SK-N-SH (cell line): ENCODE results near the gene PAF1. TPM values are rescaled to one million over a fixed set of nuclear protein-coding genes. Genes with fewer than 3 reads are reported as not detected.
A peak's percentile ranks its signal among the peaks of the same experiment; 100 is the strongest.

Experiments used
- CTCF ChIA-PET: fragments of 300-600, 350-600 bp; formaldehyde crosslinking; extraction: SDS; loops from one replicate; lab custom pipeline; 2021; lab: Yijun Ruan, JAX
- POLR2A ChIA-PET: fragments of 350-600 bp; sonication (Branson Sonifier 250); formaldehyde crosslinking; extraction: SDS; loops from one replicate; lab custom pipeline; 2020; ENCODE audit warnings: antibody characterized with exemption, inconsistent platforms; lab: Yijun Ruan, JAX
- DNase-seq: peaks from one replicate; pipeline ENCODE4 v3.0.0; 2012
- H2AFZ ChIP-seq: fragments of 200-600 bp; sonication (generic); 2 replicates; pipeline ENCODE4 v1.8.1; 2016; ENCODE audit warnings: antibody characterized with exemption, mild to moderate bottlenecking, low read depth
- H3F3A ChIP-seq: fragments of 200-600 bp; sonication (generic); replicated peaks from 2 replicates; pipeline ENCODE3; 2016; ENCODE audit warnings: antibody characterized with exemption, mild to moderate bottlenecking; ENCODE audit not compliant: insufficient read depth
- H3K27ac ChIP-seq, 2 experiments: fragments of 200-500 bp in 1 of 2; fragments of 200-600 bp in 1 of 2; sonication (Bioruptor generic) in 1 of 2; sonication (generic), shearing (Covaris generic) in 1 of 2; 2 replicates each; pipeline versions ENCODE4 v1.5.1 to v1.6.1; 2014 to 2016; ENCODE audit warnings: low read depth in 2 of 2, inconsistent platforms in 1 of 2, low read length in 1 of 2, mild to moderate bottlenecking in 1 of 2, mixed read lengths in 1 of 2
- H3K27me3 ChIP-seq: fragments of 200-600 bp; sonication (generic), shearing (Covaris generic); 2 replicates; pipeline ENCODE4 v1.6.1; 2016; ENCODE audit warnings: mixed run types; ENCODE audit not compliant: insufficient read depth
- H3K36me3 ChIP-seq, 2 experiments: fragments of 200-500 bp in 1 of 2; fragments of 200-600 bp in 1 of 2; sonication (Bioruptor generic) in 1 of 2; sonication (generic) in 1 of 2; replicated peaks in 1 of 2; 2 replicates each; pipeline versions ENCODE3 to v1.5.1; 2014 to 2016; ENCODE audit warnings: low read length in 1 of 2, mild to moderate bottlenecking in 1 of 2; ENCODE audit not compliant: insufficient read depth in 2 of 2, control insufficient read depth in 1 of 2
- H3K4me1 ChIP-seq, 2 experiments: fragments of 200-500 bp in 1 of 2; fragments of 200-600 bp in 1 of 2; sonication (Bioruptor generic) in 1 of 2; sonication (generic), shearing (Covaris generic) in 1 of 2; 2 replicates each; pipeline versions ENCODE4 v1.5.1 to v1.6.1; 2014 to 2016; ENCODE audit warnings: low read depth in 1 of 2, low read length in 1 of 2, mixed run types in 1 of 2; ENCODE audit not compliant: insufficient read depth in 2 of 2, control insufficient read depth in 1 of 2
- H3K4me2 ChIP-seq: fragments of 200-600 bp; sonication (generic), shearing (Covaris generic); 2 replicates; pipeline ENCODE4 v1.6.1; 2017; ENCODE audit warnings: mixed run types
- H3K4me3 ChIP-seq, 2 experiments: fragments of 200-500 bp in 1 of 2; fragments of 200-600 bp in 1 of 2; sonication (Bioruptor generic) in 1 of 2; sonication (generic), shearing (Covaris generic) in 1 of 2; 2 replicates each; pipeline versions ENCODE4 v1.5.1 to v1.8.1; 2014 to 2016; ENCODE audit warnings: low read depth in 2 of 2, inconsistent platforms in 1 of 2, low read length in 1 of 2, mild to moderate bottlenecking in 1 of 2, mixed read lengths in 1 of 2, moderate library complexity in 1 of 2
- H3K79me2 ChIP-seq: fragments of 200-600 bp; sonication (generic); 2 replicates; pipeline ENCODE4 v1.8.1; 2017; ENCODE audit warnings: mild to moderate bottlenecking; ENCODE audit not compliant: insufficient read depth
- H3K9ac ChIP-seq: fragments of 200-600 bp; sonication (generic); 2 replicates; pipeline ENCODE4 v1.6.1; 2017; ENCODE audit warnings: mixed run types
- H3K9me2 ChIP-seq: fragments of 200-600 bp; sonication (generic); 2 replicates; pipeline ENCODE4 v1.6.1; 2017; ENCODE audit warnings: mixed run types
- H3K9me3 ChIP-seq: fragments of 200-600 bp; sonication (generic); 2 replicates; pipeline ENCODE4 v1.6.1; 2017; ENCODE audit warnings: mixed run types, mild to moderate bottlenecking, moderate library complexity
- H4K20me1 ChIP-seq: fragments of 200-600 bp; sonication (generic); 2 replicates; pipeline ENCODE4 v1.6.1; 2017; ENCODE audit warnings: mild to moderate bottlenecking, mixed run types; ENCODE audit not compliant: insufficient read depth
- CHD2 ChIP-seq: fragments of 150-350 bp; IDR thresholded peaks from 2 replicates; pipeline ENCODE4 v1.6.1; 2018; ENCODE audit warnings: low read length; ENCODE audit not compliant: partially characterized antibody
- ELF1 ChIP-seq: IDR thresholded peaks from 2 replicates; pipeline ENCODE4 v1.4.0; 2012
- EP300 ChIP-seq, 2 experiments: IDR thresholded peaks; 2 replicates each; pipeline versions ENCODE4 v1.4.0 to v1.6.1; 2012; ENCODE audit warnings: borderline replicate concordance in 1 of 2, low read depth in 1 of 2, low read length in 1 of 2
- EZH2phosphoT487 ChIP-seq: fragments of 200-600 bp; sonication (generic); IDR thresholded peaks from 2 replicates; pipeline ENCODE4 v1.6.1; 2017; ENCODE audit warnings: low read depth, mixed run types, mild to moderate bottlenecking, antibody characterized with exemption, moderate library complexity, borderline replicate concordance
- FOSL2 ChIP-seq: IDR thresholded peaks from 2 replicates; pipeline ENCODE4 v1.4.0; 2012; ENCODE audit warnings: low read depth, mild to moderate bottlenecking, moderate library complexity, borderline replicate concordance
- FOXJ3 ChIP-seq: sonication (generic); formaldehyde crosslinking; IDR thresholded peaks from 2 replicates; pipeline ENCODE4 v1.5.1; 2020; ENCODE audit warnings: mild to moderate bottlenecking, missing genetic modification reagents
- FOXM1 ChIP-seq: IDR thresholded peaks from 2 replicates; pipeline ENCODE4 v1.4.0; 2012; ENCODE audit warnings: low read depth, mild to moderate bottlenecking
- GATA2 ChIP-seq: sonication (generic); formaldehyde crosslinking; IDR thresholded peaks from 2 replicates; pipeline ENCODE4 v1.5.0; 2020; ENCODE audit warnings: mild to moderate bottlenecking, missing genetic modification reagents
- JUND ChIP-seq: IDR thresholded peaks from 2 replicates; pipeline ENCODE4 v1.4.0; 2012
- MEF2A ChIP-seq: IDR thresholded peaks from 2 replicates; pipeline ENCODE4 v1.4.0; 2012; ENCODE audit warnings: low read depth, borderline replicate concordance
- MXI1 ChIP-seq: IDR thresholded peaks from 2 replicates; pipeline ENCODE4 v1.6.1; 2012; ENCODE audit warnings: mild to moderate bottlenecking, low read depth, low read length, improper control_type of control experiment
- NFIC ChIP-seq: IDR thresholded peaks from 2 replicates; pipeline ENCODE4 v1.4.0; 2012; ENCODE audit warnings: borderline replicate concordance
- RCOR1 ChIP-seq: fragments of 150-350 bp; IDR thresholded peaks from 2 replicates; pipeline ENCODE4 v1.6.1; 2017; ENCODE audit warnings: antibody characterized with exemption, low read length
- RFX5 ChIP-seq: IDR thresholded peaks from 2 replicates; pipeline ENCODE4 v1.6.1; 2012; ENCODE audit warnings: mild to moderate bottlenecking, improper control_type of control experiment, low read length
- RXRA ChIP-seq: IDR thresholded peaks from 2 replicates; pipeline ENCODE4 v1.4.0; 2012; ENCODE audit warnings: low read depth, mild to moderate bottlenecking, borderline replicate concordance
- SIN3A ChIP-seq: IDR thresholded peaks from 2 replicates; pipeline ENCODE4 v1.6.1; 2012; ENCODE audit warnings: low read depth, mild to moderate bottlenecking, low read length, moderate library complexity, borderline replicate concordance
- SMC3 ChIP-seq: IDR thresholded peaks from 2 replicates; pipeline ENCODE4 v1.6.1; 2012; ENCODE audit warnings: low read depth, low read length, improper control_type of control experiment
- TAF1 ChIP-seq: IDR thresholded peaks from 2 replicates; pipeline ENCODE4 v1.6.1; 2012; ENCODE audit warnings: low read depth, mild to moderate bottlenecking, low read length, moderate library complexity, borderline replicate concordance
- TEAD4 ChIP-seq: IDR thresholded peaks from 2 replicates; pipeline ENCODE4 v1.4.0; 2012; ENCODE audit warnings: mild to moderate bottlenecking, borderline replicate concordance; ENCODE audit not compliant: insufficient read depth
- WGBS: methylation state at CpG from one replicate; pipeline ENCODE4 v1.1.6; 2017; ENCODE audit warnings: low lambda C conversion rate; 5-methylcytosine and 5-hydroxymethylcytosine counted together
- polyA plus RNA-seq, 3 experiments: library from polyadenylated mRNA; depleted of rRNA; stranded (reverse); fragments of >200 nt; gene quantifications; 2 replicates each; pipeline ENCODE4 v1.2.3, GENCODE V29; 2012
- TF ChIP-seq, protein P1 (sequence below): IDR thresholded peaks from 2 replicates; pipeline ENCODE4 v1.4.0; 2012; ENCODE audit warnings: low read depth
- TF ChIP-seq, protein P2 (sequence below): fragments of 150-350 bp; IDR thresholded peaks from 2 replicates; pipeline ENCODE4 v1.6.1; 2016; ENCODE audit warnings: mild to moderate bottlenecking, low read depth, low read length
- TF ChIP-seq, protein P3 (sequence below): fragments of 150-350 bp; IDR thresholded peaks from 2 replicates; pipeline ENCODE4 v1.6.1; 2017; ENCODE audit warnings: antibody characterized with exemption, low read length, low read depth, borderline replicate concordance

The PAF1 gene
- polyA plus RNA-seq, 1 of the 3 experiments (the other 2 are of a cell fraction) = 65.3 TPM

DNA sequence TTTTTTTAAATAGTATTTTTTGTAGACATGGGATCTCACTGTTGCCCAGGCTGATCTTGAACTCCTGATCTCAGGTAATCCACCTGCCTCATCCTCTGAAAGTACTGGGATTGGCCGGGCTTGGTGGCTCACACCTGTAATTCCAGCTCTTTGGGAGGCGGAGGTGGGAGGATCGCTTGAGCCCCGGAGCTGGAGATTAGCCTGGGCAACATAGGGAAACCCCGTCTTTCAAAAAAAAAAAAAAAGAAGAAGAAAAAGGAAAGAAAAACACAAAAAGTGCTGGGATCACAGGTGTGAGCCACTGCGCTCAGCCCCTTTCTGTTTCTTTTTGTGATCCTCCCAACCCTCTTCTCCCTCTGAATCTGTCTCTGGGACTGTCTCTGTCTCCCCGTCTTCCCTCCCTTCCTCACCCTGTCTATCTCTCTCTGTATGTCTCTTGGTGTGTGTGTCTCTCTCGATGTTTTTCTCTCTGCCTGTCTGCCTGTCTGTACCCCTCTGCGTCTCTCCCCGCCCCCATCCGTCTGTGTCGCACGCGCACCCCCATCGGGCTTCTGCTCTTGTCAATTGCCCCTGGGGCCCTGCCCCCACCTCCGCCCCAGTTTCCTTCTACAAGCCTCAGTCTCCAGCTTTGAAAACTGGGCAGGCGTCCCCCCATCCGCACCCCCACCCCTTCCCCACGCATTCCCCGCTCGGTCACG lies 15.2 kb upstream of the PAF1 start:
- H2AFZ ChIP-seq = no peak overlapping the region
- CTCF ChIA-PET = interaction anchor here (1.0 to 3.9 kb wide), 2 partner anchors 8 to 126 kb away, joined by 3 to 52 read pairs; partner anchors contain the start of gene EID2B

DNA sequence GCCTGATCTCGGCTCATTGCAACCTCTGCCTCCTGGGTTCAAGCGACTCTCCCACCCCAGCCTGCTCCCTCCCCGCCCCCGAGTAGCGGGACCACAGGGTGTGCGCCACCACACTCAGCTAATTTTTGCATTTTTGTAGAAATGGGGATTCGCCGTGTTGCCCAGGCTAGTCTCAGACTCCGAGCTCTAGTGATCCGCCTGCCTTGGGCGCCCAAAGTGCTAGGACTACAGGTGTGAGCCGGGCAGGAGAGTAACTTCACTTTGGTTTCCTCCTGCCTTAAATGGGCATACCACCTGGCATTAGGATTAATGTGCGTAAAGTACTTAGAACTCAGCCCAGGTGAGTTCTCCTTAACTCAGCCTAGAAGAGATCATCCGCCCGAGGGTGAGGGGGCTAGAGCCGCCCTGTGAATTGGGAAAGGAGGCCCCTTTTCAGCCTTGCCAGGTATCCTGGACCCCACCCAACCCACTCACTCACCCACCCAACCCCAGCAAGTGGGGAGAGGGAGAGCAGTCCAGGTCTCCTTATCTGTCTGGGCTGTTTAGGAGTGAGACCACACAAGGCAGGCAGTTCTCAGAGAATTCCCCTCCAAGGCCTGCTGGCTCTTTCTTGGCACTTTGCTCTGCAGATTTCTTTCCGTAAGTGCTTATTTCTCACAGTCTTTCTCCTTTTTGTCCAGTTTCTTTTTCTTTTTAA lies 14.5 kb upstream of the PAF1 start:
- WGBS = 96% methylated on average over 17 of the region's 17 CpGs
- peaks cover 19% of the 10 kb centered on the region for H4K20me1 ChIP-seq
- no peak overlapping the region for H3K4me3 ChIP-seq
- H3K4me1 ChIP-seq = peaks cover 30 to 33% of the 10 kb centered on the region in 2 experiments; a peak in 3 of 4 replicates
- TF ChIP-seq RCOR1 (no peak), FOSL2 (no peak), NFIC (no peak), TAF1 (no peak), JUND (no peak), CHD2 (no peak), FOXJ3 (CRISPR knock-in tag) (no peak), ELF1 (no peak), GATA2 (no peak), RXRA (no peak), SMC3 (no peak), EP300 (IDR thresholded peaks at IDR 0.05; ENCODE audit: borderline replicate concordance in 1 of 2, low read depth in 1 of 2, low read length in 1 of 2) (no peak), MXI1 (no peak), RFX5 (no peak), TEAD4 (no peak), EZH2phosphoT487 (no peak)
- TF ChIP-seq, protein P1, sequence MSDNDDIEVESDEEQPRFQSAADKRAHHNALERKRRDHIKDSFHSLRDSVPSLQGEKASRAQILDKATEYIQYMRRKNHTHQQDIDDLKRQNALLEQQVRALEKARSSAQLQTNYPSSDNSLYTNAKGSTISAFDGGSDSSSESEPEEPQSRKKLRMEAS = no peak
- TF ChIP-seq, protein P2, sequence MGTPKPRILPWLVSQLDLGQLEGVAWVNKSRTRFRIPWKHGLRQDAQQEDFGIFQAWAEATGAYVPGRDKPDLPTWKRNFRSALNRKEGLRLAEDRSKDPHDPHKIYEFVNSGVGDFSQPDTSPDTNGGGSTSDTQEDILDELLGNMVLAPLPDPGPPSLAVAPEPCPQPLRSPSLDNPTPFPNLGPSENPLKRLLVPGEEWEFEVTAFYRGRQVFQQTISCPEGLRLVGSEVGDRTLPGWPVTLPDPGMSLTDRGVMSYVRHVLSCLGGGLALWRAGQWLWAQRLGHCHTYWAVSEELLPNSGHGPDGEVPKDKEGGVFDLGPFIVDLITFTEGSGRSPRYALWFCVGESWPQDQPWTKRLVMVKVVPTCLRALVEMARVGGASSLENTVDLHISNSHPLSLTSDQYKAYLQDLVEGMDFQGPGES = no peak
- TF ChIP-seq, protein P3, sequence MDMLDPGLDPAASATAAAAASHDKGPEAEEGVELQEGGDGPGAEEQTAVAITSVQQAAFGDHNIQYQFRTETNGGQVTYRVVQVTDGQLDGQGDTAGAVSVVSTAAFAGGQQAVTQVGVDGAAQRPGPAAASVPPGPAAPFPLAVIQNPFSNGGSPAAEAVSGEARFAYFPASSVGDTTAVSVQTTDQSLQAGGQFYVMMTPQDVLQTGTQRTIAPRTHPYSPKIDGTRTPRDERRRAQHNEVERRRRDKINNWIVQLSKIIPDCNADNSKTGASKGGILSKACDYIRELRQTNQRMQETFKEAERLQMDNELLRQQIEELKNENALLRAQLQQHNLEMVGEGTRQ = no peak
- H2AFZ ChIP-seq = no peak overlapping the region
- peaks cover 28% of the 10 kb centered on the region for H3K79me2 ChIP-seq
- no peak overlapping the region for H3K9ac ChIP-seq
- no peaks in the 10 kb centered on the region for H3K9me2 ChIP-seq
- no peak for DNase-seq
- H3K36me3 ChIP-seq = peaks cover 0 to 7% of the 10 kb centered on the region in 2 experiments
- ChIA-PET POLR2A (no interaction called here), CTCF (no interaction called here)
- H3K9me3 ChIP-seq = no peaks in the 10 kb centered on the region
- H3K27me3 ChIP-seq = no peaks in the 10 kb centered on the region
- peaks cover 45% of the 10 kb centered on the region for H3F3A ChIP-seq
- H3K27ac ChIP-seq = peak overlapping the region in 1 of 2 experiments; percentile 91; a peak in 2 of 4 replicates
- H3K4me2 ChIP-seq = no peak overlapping the region

More for the DNA sequence above, 15.2 kb upstream of the PAF1 start:
- DNase-seq = no peak
- Histone ChIP-seq H3K9me3 (no peaks in the 10 kb centered on the region), H3K4me1 (peaks cover 37 to 39% of the 10 kb centered on the region in 2 experiments; a peak in 3 of 4 replicates), H3K4me2 (peak overlapping the region; percentile 92), H3K4me3 (peak overlapping the region; percentile 82 to 98; a peak in 3 of 4 replicates), H3K9ac (peak overlapping the region; percentile 97), H3K36me3 (peaks cover 0 to 7% of the 10 kb centered on the region in 2 experiments), H3F3A (peaks cover 47% of the 10 kb centered on the region), H4K20me1 (peaks cover 19% of the 10 kb centered on the region), H3K9me2 (no peaks in the 10 kb centered on the region), H3K27me3 (no peaks in the 10 kb centered on the region), H3K27ac (peak overlapping the region; percentile 39 to 91), H3K79me2 (peaks cover 28% of the 10 kb centered on the region)
- TF ChIP-seq MEF2A (no peak), CHD2 (peak; percentile 76), SIN3A (no peak), FOXM1 (no peak), ELF1 (no peak), RFX5 (no peak), JUND (no peak)
- TF ChIP-seq, protein P2 = no peak
- 27% methylated on average over 22 of the region's 22 CpGs for WGBS
- POLR2A ChIA-PET = interaction anchor here (0.9 to 2.5 kb wide), 3 partner anchors 8 to 29 kb away, joined by 3 to 12 read pairs (median 4); partner anchors contain the start of genes MED29, PAF1 and RPS16
